Transverse colon (tissue), 3 donors: ENCODE measurements around the gene AARSD1.

Source experiments
- POLR2A ChIP-seq: fragments of 450-650 bp; IDR thresholded peaks from one replicate; pipeline ENCODE4 v1.6.1; 2016; ENCODE audit warnings: antibody characterized with exemption, mild to moderate bottlenecking, moderate library complexity
- TF ChIP-seq, protein P1 (sequence below), 5 experiments: fragments of 200-600 bp in 3 of 5; fragments of 450-650 bp in 2 of 5; sonication (generic) in 3 of 5; IDR thresholded peaks; 1 replicate in 2 of 5; 2 replicates in 3 of 5; pipeline ENCODE4 v1.5.1; 2016 to 2017; ENCODE audit warnings: antibody characterized with exemption in 5 of 5, inconsistent platforms in 3 of 5, mild to moderate bottlenecking in 2 of 5, moderate library complexity in 1 of 5

DNA sequence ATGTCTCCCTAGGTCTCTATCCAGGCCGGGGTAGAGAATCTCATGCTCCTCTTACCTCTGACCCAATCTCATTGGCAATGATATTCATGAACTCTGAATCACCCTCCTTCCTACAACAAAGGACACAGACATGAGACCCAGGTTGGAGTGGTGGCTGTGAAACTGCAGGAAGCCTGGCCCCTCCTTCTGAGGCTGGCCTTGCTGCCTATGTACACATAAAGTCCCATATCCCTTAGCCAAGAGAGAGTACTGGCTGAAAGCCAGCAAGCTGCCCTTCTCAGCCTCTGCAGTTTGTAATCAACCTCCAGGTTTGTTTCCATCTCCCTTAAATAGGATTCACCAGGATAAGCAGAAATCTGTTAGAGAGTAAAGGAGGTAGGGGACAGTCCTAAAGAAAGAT, 10.6 kb downstream of the AARSD1 start:
- TF ChIP-seq POLR2A = no peak
- TF ChIP-seq, protein P1, sequence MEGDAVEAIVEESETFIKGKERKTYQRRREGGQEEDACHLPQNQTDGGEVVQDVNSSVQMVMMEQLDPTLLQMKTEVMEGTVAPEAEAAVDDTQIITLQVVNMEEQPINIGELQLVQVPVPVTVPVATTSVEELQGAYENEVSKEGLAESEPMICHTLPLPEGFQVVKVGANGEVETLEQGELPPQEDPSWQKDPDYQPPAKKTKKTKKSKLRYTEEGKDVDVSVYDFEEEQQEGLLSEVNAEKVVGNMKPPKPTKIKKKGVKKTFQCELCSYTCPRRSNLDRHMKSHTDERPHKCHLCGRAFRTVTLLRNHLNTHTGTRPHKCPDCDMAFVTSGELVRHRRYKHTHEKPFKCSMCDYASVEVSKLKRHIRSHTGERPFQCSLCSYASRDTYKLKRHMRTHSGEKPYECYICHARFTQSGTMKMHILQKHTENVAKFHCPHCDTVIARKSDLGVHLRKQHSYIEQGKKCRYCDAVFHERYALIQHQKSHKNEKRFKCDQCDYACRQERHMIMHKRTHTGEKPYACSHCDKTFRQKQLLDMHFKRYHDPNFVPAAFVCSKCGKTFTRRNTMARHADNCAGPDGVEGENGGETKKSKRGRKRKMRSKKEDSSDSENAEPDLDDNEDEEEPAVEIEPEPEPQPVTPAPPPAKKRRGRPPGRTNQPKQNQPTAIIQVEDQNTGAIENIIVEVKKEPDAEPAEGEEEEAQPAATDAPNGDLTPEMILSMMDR (IDR thresholded peaks at IDR 0.05) = no peak
